GM19043 (cell line): ENCODE data around the gene GRIFIN.
"Not testable (repeated sequence)": the region's sequence is repeated elsewhere in the genome, so short reads cannot be mapped to it uniquely, and the experiment has no call there.

Experiments
- ATAC-seq: cut with Tn5 transposase; IDR thresholded peaks from one replicate; pipeline ENCODE4 v1.9.1; 2021; ENCODE audit warnings: low read depth; ENCODE audit not compliant: unreplicated experiment

GRIFIN gene

GRCh38 chr7:2461268-2462026, 14.8 kb downstream of the GRIFIN start:
- ATAC-seq, result no peak

GRCh38 chr7:2460641-2461040, 15.6 kb downstream of the GRIFIN start:
- no peak for ATAC-seq

GRCh38 chr7:2460188-2460587, 16.0 kb downstream of the GRIFIN start:
- ATAC-seq, result no peak

GRCh38 chr7:2459674-2460073, 16.5 kb downstream of the GRIFIN start:
- no peak for ATAC-seq

GRCh38 chr7:2453849-2454248, 22.3 kb downstream of the GRIFIN start:
- not testable (repeated sequence) for ATAC-seq

- ATAC-seq, result no peak
Observed at GRCh38 chr7:2452643-2453270, 23.4 kb downstream of the GRIFIN start.

GRCh38 chr7:2452074-2452507, 24.1 kb downstream of the GRIFIN start:
- ATAC-seq, result no peak

- ATAC-seq, result peak; percentile 79
Observed at GRCh38 chr7:2451171-2452073, 24.8 kb downstream of the GRIFIN start.

GRCh38 chr7:2450198-2451107, 25.7 kb downstream of the GRIFIN start:
- no peak for ATAC-seq

- ATAC-seq, result no peak
Observed at GRCh38 chr7:2446676-2447075, 29.5 kb downstream of the GRIFIN start.

- no peak for ATAC-seq
Observed at GRCh38 chr7:2445898-2446555, 30.2 kb downstream of the GRIFIN start.

GRCh38 chr7:2445047-2445446, 31.2 kb downstream of the GRIFIN start:
- no peak for ATAC-seq

GRCh38 chr7:2444476-2444875, 31.7 kb downstream of the GRIFIN start:
- ATAC-seq, result no peak

GRCh38 chr7:2443491-2443890, 32.7 kb downstream of the GRIFIN start:
- ATAC-seq, result no peak

- ATAC-seq, result no peak
Observed at GRCh38 chr7:2441430-2442058, 34.7 kb downstream of the GRIFIN start.

GRCh38 chr7:2440608-2441245, 35.5 kb downstream of the GRIFIN start:
- ATAC-seq, result no peak

- no peak for ATAC-seq
Observed at GRCh38 chr7:2438775-2439174, 37.4 kb downstream of the GRIFIN start.

GRCh38 chr7:2438186-2438585, 38.0 kb downstream of the GRIFIN start:
- no peak for ATAC-seq
